HepG2 (cell line): ENCODE data around the gene RAB15. TPM values are rescaled to one million over a fixed set of nuclear protein-coding genes. Genes with fewer than 3 reads are reported as not detected.
A peak's percentile ranks its signal among the peaks of the same experiment; 100 is the strongest.

ENCODE experiments used
- ATF5 ChIP-seq: sonication (generic); formaldehyde crosslinking; IDR thresholded peaks from 2 replicates; pipeline ENCODE4 v1.4.0; 2020; ENCODE audit warnings: mild to moderate bottlenecking, low read depth, missing genetic modification reagents
- ELF1 ChIP-seq: sonication (generic); formaldehyde crosslinking; IDR thresholded peaks from 2 replicates; pipeline ENCODE4 v1.4.0; 2020; ENCODE audit warnings: missing genetic modification reagents
- FOXM1 ChIP-seq: sonication (generic); formaldehyde crosslinking; IDR thresholded peaks from 2 replicates; pipeline ENCODE4 v1.5.0; 2020; ENCODE audit warnings: missing genetic modification reagents
- GZF1 ChIP-seq: sonication (generic); formaldehyde crosslinking; IDR thresholded peaks from 2 replicates; pipeline ENCODE4 v1.5.1; 2020; ENCODE audit warnings: mild to moderate bottlenecking, missing genetic modification reagents
- HOXA9 ChIP-seq: sonication (generic); formaldehyde crosslinking; IDR thresholded peaks from 2 replicates; pipeline ENCODE4 v1.8.1; 2022; ENCODE audit warnings: missing genetic modification reagents, mild to moderate bottlenecking, moderate library complexity, borderline replicate concordance
- JARID2 ChIP-seq: sonication (generic); formaldehyde crosslinking; IDR thresholded peaks from 2 replicates; pipeline ENCODE4 v1.8.1; 2023; ENCODE audit warnings: missing genetic modification reagents, inconsistent platforms; ENCODE audit not compliant: insufficient replicate concordance
- MBD4 ChIP-seq: IDR thresholded peaks from 2 replicates; pipeline ENCODE4 v1.6.1; 2012; ENCODE audit warnings: low read length, inconsistent platforms, borderline replicate concordance
- MIER3 ChIP-seq: IDR thresholded peaks from 2 replicates; pipeline ENCODE4 v1.6.1; 2016; ENCODE audit warnings: missing compliant biosample characterization, borderline replicate concordance
- MNT ChIP-seq: fragments of 450-650 bp; IDR thresholded peaks from 2 replicates; pipeline ENCODE4 v1.6.1; 2016
- PBX2 ChIP-seq: IDR thresholded peaks from 2 replicates; pipeline ENCODE4 v1.6.1; 2016; ENCODE audit warnings: control low read depth
- RFX1 ChIP-seq: fragments of 450-650 bp; IDR thresholded peaks from 2 replicates; pipeline ENCODE4 v1.6.1; 2017
- SAP130 ChIP-seq: IDR thresholded peaks from 2 replicates; pipeline ENCODE4 v1.6.1; 2016; ENCODE audit warnings: low read depth
- SP2 ChIP-seq: sonication (generic); formaldehyde crosslinking; IDR thresholded peaks from 2 replicates; pipeline ENCODE4 v1.5.1; 2020; ENCODE audit warnings: mild to moderate bottlenecking, missing genetic modification reagents
- TBP ChIP-seq: sonication (generic); formaldehyde crosslinking; IDR thresholded peaks from 2 replicates; pipeline ENCODE4 v1.5.0; 2020; ENCODE audit warnings: missing genetic modification reagents
- ZFP41 ChIP-seq: sonication (generic); formaldehyde crosslinking; IDR thresholded peaks from 2 replicates; pipeline ENCODE4 v1.4.0; 2020; ENCODE audit warnings: mild to moderate bottlenecking, missing genetic modification reagents, borderline replicate concordance
- ZFX ChIP-seq: sonication (generic); formaldehyde crosslinking; IDR thresholded peaks from 2 replicates; pipeline ENCODE4 v1.4.0; 2020; ENCODE audit warnings: mild to moderate bottlenecking, low read depth, missing genetic modification reagents, moderate library complexity
- ZKSCAN5 ChIP-seq: sonication (generic); formaldehyde crosslinking; IDR thresholded peaks from 2 replicates; pipeline ENCODE4 v1.5.1; 2020; ENCODE audit warnings: mild to moderate bottlenecking, missing genetic modification reagents
- ZNF441 ChIP-seq: sonication (generic); formaldehyde crosslinking; IDR thresholded peaks from 2 replicates; pipeline ENCODE4 v1.7.0; 2021; ENCODE audit warnings: missing genetic modification reagents, borderline replicate concordance
- ZNF550 ChIP-seq: sonication (generic); formaldehyde crosslinking; IDR thresholded peaks from 2 replicates; pipeline ENCODE4 v1.4.0; 2020; ENCODE audit warnings: mild to moderate bottlenecking, missing genetic modification reagents, borderline replicate concordance
- ZNF615 ChIP-seq: sonication (generic); formaldehyde crosslinking; IDR thresholded peaks from 2 replicates; pipeline ENCODE4 v1.5.0; 2020; ENCODE audit warnings: mild to moderate bottlenecking, missing genetic modification reagents, borderline replicate concordance
- ZNF776 ChIP-seq: sonication (generic); formaldehyde crosslinking; IDR thresholded peaks from 2 replicates; pipeline ENCODE4 v1.4.0; 2020; ENCODE audit warnings: mild to moderate bottlenecking, missing genetic modification reagents
- polyA plus RNA-seq, 8 experiments: library from polyadenylated mRNA; depleted of rRNA in 3 of 8; stranded (reverse) in 7 of 8; unstranded in 1 of 8; fragments of >200 nt; fragmentation: Illumina TruSeq in 4 of 8; extraction: Trizol in 4 of 8; gene quantifications; 2 replicates each; pipeline versions ENCODE4 v1.2.1 to v1.2.3, GENCODE V29; 2011 to 2016; ENCODE audit warnings: low read depth in 4 of 8, missing spikeins in 1 of 8, mixed read lengths in 1 of 8; ENCODE audit not compliant: insufficient read depth in 1 of 8
- total RNA-seq, 5 experiments: library from RNA; depleted of rRNA; stranded (reverse); fragments of >200 nt; fragmentation: Illumina TruSeq; extraction: Trizol; gene quantifications; 2 replicates each; pipeline ENCODE4 v1.2.3, GENCODE V29; 2016; ENCODE audit warnings: low read depth in 1 of 5
- TF ChIP-seq, protein P1 (sequence below): sonication (generic); formaldehyde crosslinking; conservative IDR thresholded peaks from 2 replicates; pipeline ENCODE4 v1.5.0; 2020; ENCODE audit warnings: missing genetic modification reagents
- TF ChIP-seq, protein P2 (sequence below): fragments of 450-650 bp; IDR thresholded peaks from 2 replicates; pipeline ENCODE4 v1.6.1; 2017
- TF ChIP-seq, protein P3 (sequence below): sonication (generic); formaldehyde crosslinking; IDR thresholded peaks from 2 replicates; pipeline ENCODE4 v1.5.0; 2020; ENCODE audit warnings: missing genetic modification reagents

RAB15 gene
- total and polyA plus RNA-seq, 2 of the 13 experiments (the other 11 are each of a cell fraction or from before 2014, with no cell fraction given) = 7.4 to 18.5 TPM

DNA sequence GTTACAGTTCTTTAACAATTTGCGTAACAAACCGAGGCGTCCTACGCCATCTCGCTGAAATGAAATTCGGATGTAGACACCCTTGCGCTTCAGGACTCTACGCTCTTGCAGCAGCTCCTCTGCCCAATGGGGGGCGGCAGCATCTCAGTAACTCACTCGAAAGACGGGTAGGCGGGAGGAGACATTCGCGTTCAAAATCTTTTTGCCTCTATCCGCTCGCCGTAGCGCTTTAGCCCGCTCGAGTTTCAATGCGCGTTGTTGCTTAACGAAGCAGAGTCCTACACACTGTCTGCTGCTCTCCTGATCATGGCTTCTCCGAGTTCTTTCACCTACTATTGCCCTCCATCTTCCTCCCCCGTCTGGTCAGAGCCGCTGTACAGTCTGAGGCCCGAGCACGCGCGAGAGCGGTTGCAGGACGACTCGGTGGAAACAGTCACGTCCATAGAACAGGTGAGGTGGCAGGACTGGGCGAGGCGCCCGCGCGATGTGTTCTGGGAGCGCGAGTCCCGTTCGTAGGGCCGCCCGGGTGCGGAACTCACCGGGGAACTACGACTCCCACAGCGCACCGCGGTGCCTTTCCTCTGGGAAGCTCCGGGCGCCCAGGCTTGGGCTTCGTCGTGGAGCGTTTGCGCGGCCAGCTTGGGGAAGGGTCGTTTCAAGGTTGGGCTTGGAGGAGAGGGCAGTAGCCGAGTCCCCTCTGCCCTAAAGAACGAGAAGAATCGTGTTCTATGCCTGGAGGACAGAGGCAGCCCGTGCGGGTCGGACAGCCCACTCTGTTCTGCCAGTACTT, 14.7 kb upstream of the RAB15 start, which contains the start of gene FNTB (continued):
- no peak for TF ChIP-seq PBX2 (CRISPR knock-in tag)
- TF ChIP-seq MBD4 = no peak
- peak; percentile 85 for TF ChIP-seq ATF5 (CRISPR knock-in tag)
- TF ChIP-seq SAP130 (CRISPR knock-in tag) = peak; percentile 92
- no peak for TF ChIP-seq TBP (CRISPR knock-in tag)
- TF ChIP-seq ELF1 (CRISPR knock-in tag) = no peak; the same call in 1 of the 2 replicates
- peak; percentile 88; the same call in 1 of the 2 replicates for TF ChIP-seq ZNF776 (CRISPR knock-in tag)
- no peak for TF ChIP-seq FOXM1 (CRISPR knock-in tag)
- TF ChIP-seq MNT = peak; percentile 21
- TF ChIP-seq, protein P1, sequence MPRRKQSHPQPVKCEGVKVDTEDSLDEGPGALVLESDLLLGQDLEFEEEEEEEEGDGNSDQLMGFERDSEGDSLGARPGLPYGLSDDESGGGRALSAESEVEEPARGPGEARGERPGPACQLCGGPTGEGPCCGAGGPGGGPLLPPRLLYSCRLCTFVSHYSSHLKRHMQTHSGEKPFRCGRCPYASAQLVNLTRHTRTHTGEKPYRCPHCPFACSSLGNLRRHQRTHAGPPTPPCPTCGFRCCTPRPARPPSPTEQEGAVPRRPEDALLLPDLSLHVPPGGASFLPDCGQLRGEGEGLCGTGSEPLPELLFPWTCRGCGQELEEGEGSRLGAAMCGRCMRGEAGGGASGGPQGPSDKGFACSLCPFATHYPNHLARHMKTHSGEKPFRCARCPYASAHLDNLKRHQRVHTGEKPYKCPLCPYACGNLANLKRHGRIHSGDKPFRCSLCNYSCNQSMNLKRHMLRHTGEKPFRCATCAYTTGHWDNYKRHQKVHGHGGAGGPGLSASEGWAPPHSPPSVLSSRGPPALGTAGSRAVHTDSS (CRISPR knock-in tag) = no peak
- TF ChIP-seq ZFP41 (CRISPR knock-in tag) = no peak; the same call in 1 of the 2 replicates
- no peak for TF ChIP-seq ZNF441 (CRISPR knock-in tag)
- TF ChIP-seq HOXA9 (CRISPR knock-in tag) = peak; percentile 63; the same call in 1 of the 2 replicates
- peak; percentile 92; the same call in 1 of the 2 replicates for TF ChIP-seq ZNF615 (CRISPR knock-in tag)
- TF ChIP-seq, protein P2, sequence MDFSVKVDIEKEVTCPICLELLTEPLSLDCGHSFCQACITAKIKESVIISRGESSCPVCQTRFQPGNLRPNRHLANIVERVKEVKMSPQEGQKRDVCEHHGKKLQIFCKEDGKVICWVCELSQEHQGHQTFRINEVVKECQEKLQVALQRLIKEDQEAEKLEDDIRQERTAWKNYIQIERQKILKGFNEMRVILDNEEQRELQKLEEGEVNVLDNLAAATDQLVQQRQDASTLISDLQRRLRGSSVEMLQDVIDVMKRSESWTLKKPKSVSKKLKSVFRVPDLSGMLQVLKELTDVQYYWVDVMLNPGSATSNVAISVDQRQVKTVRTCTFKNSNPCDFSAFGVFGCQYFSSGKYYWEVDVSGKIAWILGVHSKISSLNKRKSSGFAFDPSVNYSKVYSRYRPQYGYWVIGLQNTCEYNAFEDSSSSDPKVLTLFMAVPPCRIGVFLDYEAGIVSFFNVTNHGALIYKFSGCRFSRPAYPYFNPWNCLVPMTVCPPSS = no peak
- peak; percentile 83 for TF ChIP-seq MIER3 (CRISPR knock-in tag)
- TF ChIP-seq ZKSCAN5 = no peak
- peak; percentile 46 for TF ChIP-seq SP2
- TF ChIP-seq ZNF550 (CRISPR knock-in tag) = no peak
- TF ChIP-seq ZFX (CRISPR knock-in tag) = peak; percentile 89
- no peak for TF ChIP-seq JARID2 (CRISPR knock-in tag)
- TF ChIP-seq, protein P3, sequence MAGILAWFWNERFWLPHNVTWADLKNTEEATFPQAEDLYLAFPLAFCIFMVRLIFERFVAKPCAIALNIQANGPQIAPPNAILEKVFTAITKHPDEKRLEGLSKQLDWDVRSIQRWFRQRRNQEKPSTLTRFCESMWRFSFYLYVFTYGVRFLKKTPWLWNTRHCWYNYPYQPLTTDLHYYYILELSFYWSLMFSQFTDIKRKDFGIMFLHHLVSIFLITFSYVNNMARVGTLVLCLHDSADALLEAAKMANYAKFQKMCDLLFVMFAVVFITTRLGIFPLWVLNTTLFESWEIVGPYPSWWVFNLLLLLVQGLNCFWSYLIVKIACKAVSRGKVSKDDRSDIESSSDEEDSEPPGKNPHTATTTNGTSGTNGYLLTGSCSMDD (CRISPR knock-in tag) = no peak
- no peak for TF ChIP-seq RFX1
- peak; percentile 83; the same call in 1 of the 2 replicates for TF ChIP-seq GZF1 (CRISPR knock-in tag)
